IMR-90 (cell line): ENCODE measurements around the gene SMAD4. TPM values are rescaled to one million over a fixed set of nuclear protein-coding genes. Genes with fewer than 3 reads are reported as not detected.

ENCODE experiments used
- ATAC-seq: fragments of 200-7000 bp; cut with Tn5 transposase; 2 replicates; pipeline ENCODE4 v1.9.1; 2020; ENCODE audit warnings: low read depth, mild to moderate bottlenecking, moderate library complexity
- BruUV-seq: library from RNA; stranded (reverse); fragments of 400-500 nt; replicated peaks from 2 replicates; lab custom pipeline; 2021; lab: Mats Ljungman, UMichigan
- CTCF ChIA-PET: fragments of 300-600 bp; formaldehyde crosslinking; extraction: SDS; loops from one replicate; lab custom pipeline; 2021; ENCODE audit warnings: antibody characterized with exemption; lab: Yijun Ruan, JAX
- POLR2A ChIA-PET: fragments of 300-600 bp; sonication (Branson Sonifier 250); formaldehyde crosslinking; loops from one replicate; lab custom pipeline; 2022; ENCODE audit warnings: antibody characterized with exemption; ENCODE audit not compliant: unreplicated experiment; lab: Charles Lee
- DNase-seq: peaks from one replicate; pipeline ENCODE4 v3.0.0; 2013
- H2AFZ ChIP-seq: replicated peaks from 2 replicates; pipeline ENCODE3; 2013; ENCODE audit warnings: low read length, mild to moderate bottlenecking; ENCODE audit not compliant: poor library complexity
- H2AK5ac ChIP-seq: 2 replicates; pipeline ENCODE4 v1.6.1; 2013; ENCODE audit warnings: low read depth, low read length, inconsistent platforms
- H2AK9ac ChIP-seq: replicated peaks from 2 replicates; pipeline ENCODE3; 2013; ENCODE audit warnings: mild to moderate bottlenecking, low read depth, low read length, moderate library complexity; ENCODE audit not compliant: poor library complexity
- H2BK120ac ChIP-seq: 2 replicates; pipeline ENCODE4 v1.6.1; 2013; ENCODE audit warnings: low read depth, low read length, inconsistent platforms
- H2BK15ac ChIP-seq: 3 replicates; pipeline ENCODE4 v1.6.1; 2013; ENCODE audit warnings: low read depth, low read length, inconsistent platforms
- H2BK20ac ChIP-seq: 2 replicates; pipeline ENCODE4 v1.6.1; 2013; ENCODE audit warnings: low read depth, mild to moderate bottlenecking, inconsistent platforms, low read length, moderate library complexity
- H2BK5ac ChIP-seq: 2 replicates; pipeline ENCODE4 v1.6.1; 2013; ENCODE audit warnings: mild to moderate bottlenecking, low read depth, low read length, inconsistent platforms; ENCODE audit not compliant: poor library complexity, severe bottlenecking
- H3K14ac ChIP-seq: replicated peaks from 2 replicates; pipeline ENCODE4 v1.6.1; 2013; ENCODE audit warnings: low read depth, low read length, inconsistent platforms
- H3K18ac ChIP-seq: 2 replicates; pipeline ENCODE4 v1.6.1; 2013; ENCODE audit warnings: low read depth, low read length, control low read depth
- H3K23ac ChIP-seq: 2 replicates; pipeline ENCODE4 v1.6.1; 2013; ENCODE audit warnings: low read depth, low read length, inconsistent platforms
- H3K27ac ChIP-seq: 2 replicates; pipeline ENCODE4 v1.5.1; 2013; ENCODE audit warnings: mild to moderate bottlenecking, control low read depth, low read length; ENCODE audit not compliant: insufficient read depth
- H3K27me3 ChIP-seq: 2 replicates; pipeline ENCODE4 v1.6.1; 2013; ENCODE audit warnings: low read length; ENCODE audit not compliant: control insufficient read depth, insufficient read depth
- H3K36me3 ChIP-seq: 2 replicates; pipeline ENCODE4 v1.6.1; 2013; ENCODE audit warnings: low read length, mixed read lengths; ENCODE audit not compliant: control insufficient read depth, insufficient read depth
- H3K4ac ChIP-seq: 2 replicates; pipeline ENCODE4 v1.6.1; 2013; ENCODE audit warnings: low read depth, low read length, inconsistent platforms
- H3K4me1 ChIP-seq: 2 replicates; pipeline ENCODE4 v1.6.1; 2013; ENCODE audit warnings: low read length, mixed read lengths; ENCODE audit not compliant: control insufficient read depth, insufficient read depth
- H3K4me2 ChIP-seq: 2 replicates; pipeline ENCODE4 v1.6.1; 2013; ENCODE audit warnings: low read depth, mild to moderate bottlenecking, control low read depth, low read length, moderate library complexity
- H3K4me3 ChIP-seq: 2 replicates; pipeline ENCODE4 v1.5.1; 2013; ENCODE audit warnings: low read depth, mild to moderate bottlenecking, control low read depth, low read length, moderate library complexity; ENCODE audit not compliant: insufficient read depth
- H3K56ac ChIP-seq: 2 replicates; pipeline ENCODE4 v1.6.1; 2013; ENCODE audit warnings: low read length, inconsistent platforms; ENCODE audit not compliant: insufficient read depth; ENCODE audit errors: extremely low read depth
- H3K79me1 ChIP-seq, 2 experiments: 2 replicates each; pipeline ENCODE4 v1.6.1; 2013; ENCODE audit warnings: low read length in 2 of 2, inconsistent platforms in 1 of 2, low read depth in 1 of 2
- H3K9ac ChIP-seq: 2 replicates; pipeline ENCODE4 v1.6.1; 2013; ENCODE audit warnings: low read depth, low read length, control low read depth
- H3K9me1 ChIP-seq: 2 replicates; pipeline ENCODE4 v1.6.1; 2013; ENCODE audit warnings: low read length, inconsistent platforms; ENCODE audit not compliant: insufficient read depth
- H3K9me3 ChIP-seq: 2 replicates; pipeline ENCODE4 v1.6.1; 2013; ENCODE audit warnings: low read length; ENCODE audit not compliant: control insufficient read depth, insufficient read depth
- H4K20me1 ChIP-seq: 2 replicates; pipeline ENCODE4 v1.6.1; 2013; ENCODE audit warnings: low read length, inconsistent platforms; ENCODE audit not compliant: insufficient read depth
- H4K5ac ChIP-seq: 2 replicates; pipeline ENCODE4 v1.6.1; 2013; ENCODE audit warnings: mild to moderate bottlenecking, low read depth, low read length, control low read depth
- H4K8ac ChIP-seq, 2 experiments: 2 replicates each; pipeline ENCODE4 v1.6.1; 2013; ENCODE audit warnings: low read depth in 2 of 2, low read length in 2 of 2, control low read depth in 1 of 2, inconsistent platforms in 1 of 2
- H4K91ac ChIP-seq: 2 replicates; pipeline ENCODE4 v1.6.1; 2013; ENCODE audit warnings: low read depth, low read length, inconsistent platforms; ENCODE audit not compliant: insufficient read depth
- CEBPB ChIP-seq: IDR thresholded peaks from 2 replicates; pipeline ENCODE4 v1.6.1; 2012; ENCODE audit warnings: low read depth, low read length, improper control_type of control experiment
- CHD1 ChIP-seq: IDR thresholded peaks from 2 replicates; pipeline ENCODE4 v1.6.1; 2012; ENCODE audit warnings: low read depth, low read length, improper control_type of control experiment
- ELK1 ChIP-seq: fragments of 150-350 bp; IDR thresholded peaks from 2 replicates; pipeline ENCODE4 v1.6.1; 2016; ENCODE audit warnings: low read depth, mild to moderate bottlenecking, low read length, moderate library complexity, borderline replicate concordance
- FOS ChIP-seq: fragments of 150-350 bp; IDR thresholded peaks from 2 replicates; pipeline ENCODE4 v1.6.1; 2016; ENCODE audit warnings: low read depth, low read length
- MAZ ChIP-seq: IDR thresholded peaks from 2 replicates; pipeline ENCODE4 v1.6.1; 2012; ENCODE audit warnings: low read depth, mild to moderate bottlenecking, low read length, improper control_type of control experiment, moderate library complexity, borderline replicate concordance
- POLR2A ChIP-seq: IDR thresholded peaks from 2 replicates; pipeline ENCODE4 v1.6.1; 2012; ENCODE audit warnings: mild to moderate bottlenecking, low read depth, low read length
- WGBS, 2 experiments: methylation state at CpG; one replicate each; pipeline versions ENCODE4 v1.1.5 to v1.1.7; 2013; ENCODE audit warnings: missing lambda C conversion rate in 2 of 2; ENCODE audit not compliant: insufficient read length in 1 of 2; ENCODE audit errors: extremely low coverage in 2 of 2; 5-methylcytosine and 5-hydroxymethylcytosine counted together
- dilution Hi-C: fragments of 300-500 bp; cut with HindIII; formaldehyde crosslinking; loops from one replicate; pipeline ENCODE4 v1.14.3; 2018; ENCODE audit warnings: low sequenced_read_pairs; ENCODE audit not compliant: unreplicated experiment
- in situ Hi-C: fragments of 300-500 bp; cut with MboI; formaldehyde crosslinking; loops from 3 replicates; pipeline ENCODE4 v1.14.3; 2019; ENCODE audit warnings: low sequenced_read_pairs, inconsistent platforms, mixed read lengths
- intact Hi-C: fragments of 100-400 bp; cut with micrococcal nuclease; formaldehyde crosslinking; loops from 2 replicates; pipeline ENCODE4 v1.10.0; 2022
- polyA plus RNA-seq, 3 experiments: library from polyadenylated mRNA; depleted of rRNA; stranded (reverse); fragments of >200 nt; gene quantifications; 2 replicates each; pipeline ENCODE4 v1.2.3, GENCODE V29; 2012; ENCODE audit warnings: low replicate concordance in 1 of 3
- total RNA-seq: library from RNA; depleted of rRNA; stranded (reverse); fragments of >200 nt; gene quantifications from 2 replicates; pipeline ENCODE4 v1.2.3, GENCODE V29; 2012
- TF ChIP-seq, protein P1 (sequence below): conservative IDR thresholded peaks from 2 replicates; pipeline ENCODE4 v1.5.1; 2012; ENCODE audit warnings: mild to moderate bottlenecking, low read depth, low read length, improper control_type of control experiment

Gene SMAD4
- total and polyA plus RNA-seq, 2 of the 4 experiments (the other 2 are of a cell fraction): 57.6 to 145 TPM

DNA sequence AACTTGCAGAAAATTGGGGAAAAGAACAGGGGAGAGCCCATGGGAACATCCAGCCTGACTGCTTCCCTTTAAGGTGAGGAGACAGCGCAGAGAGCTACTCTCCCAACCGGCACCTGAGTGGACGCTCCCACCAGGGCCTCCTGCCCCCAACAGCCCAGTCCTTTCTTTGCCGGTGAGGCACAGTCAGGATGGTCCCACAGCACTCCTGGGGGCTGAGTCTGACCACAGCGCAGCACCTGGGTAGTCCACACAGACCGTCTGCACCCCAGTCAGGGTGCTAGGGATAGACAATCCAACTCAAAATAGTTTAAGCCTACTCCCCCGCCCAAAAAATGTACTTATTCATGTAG is 93.0 kb downstream of the SMAD4 start:
- ChIA-PET POLR2A (no interaction called here), CTCF (interaction anchor here (1.0 kb wide), 1 partner anchor 13 kb away, joined by 3 read pairs; no protein-coding TSS in a partner anchor)
- no peak overlapping the region for H3K9ac ChIP-seq
- BruUV-seq: no TSS peak
- H2BK5ac ChIP-seq: no peak overlapping the region
- H4K5ac ChIP-seq: no peak overlapping the region
- H3K4me3 ChIP-seq: no peak overlapping the region
- H3K9me3 ChIP-seq: no peaks in the 10 kb centered on the region; the same call in 1 of the 2 replicates
- H3K14ac ChIP-seq: no peak overlapping the region
- H3K4me1 ChIP-seq: no peaks in the 10 kb centered on the region
- H3K79me1 ChIP-seq: no peaks in the 10 kb centered on the region
- dilution Hi-C loops (no loop called here), intact Hi-C loops (no loop called here), in situ Hi-C loops (loop anchor here (25.0 kb wide), 1 partner anchor 1564 kb away; no protein-coding TSS in a partner anchor)
- ATAC-seq (no peak), DNase-seq (no peak)
- H2AFZ ChIP-seq: no peak overlapping the region
- H3K27ac ChIP-seq: no peak overlapping the region
- TF ChIP-seq POLR2A: no peak
- TF ChIP-seq CHD1: no peak
- TF ChIP-seq ELK1: no peak
- no peak for TF ChIP-seq FOS
- no peak for TF ChIP-seq MAZ
- TF ChIP-seq, protein P1, sequence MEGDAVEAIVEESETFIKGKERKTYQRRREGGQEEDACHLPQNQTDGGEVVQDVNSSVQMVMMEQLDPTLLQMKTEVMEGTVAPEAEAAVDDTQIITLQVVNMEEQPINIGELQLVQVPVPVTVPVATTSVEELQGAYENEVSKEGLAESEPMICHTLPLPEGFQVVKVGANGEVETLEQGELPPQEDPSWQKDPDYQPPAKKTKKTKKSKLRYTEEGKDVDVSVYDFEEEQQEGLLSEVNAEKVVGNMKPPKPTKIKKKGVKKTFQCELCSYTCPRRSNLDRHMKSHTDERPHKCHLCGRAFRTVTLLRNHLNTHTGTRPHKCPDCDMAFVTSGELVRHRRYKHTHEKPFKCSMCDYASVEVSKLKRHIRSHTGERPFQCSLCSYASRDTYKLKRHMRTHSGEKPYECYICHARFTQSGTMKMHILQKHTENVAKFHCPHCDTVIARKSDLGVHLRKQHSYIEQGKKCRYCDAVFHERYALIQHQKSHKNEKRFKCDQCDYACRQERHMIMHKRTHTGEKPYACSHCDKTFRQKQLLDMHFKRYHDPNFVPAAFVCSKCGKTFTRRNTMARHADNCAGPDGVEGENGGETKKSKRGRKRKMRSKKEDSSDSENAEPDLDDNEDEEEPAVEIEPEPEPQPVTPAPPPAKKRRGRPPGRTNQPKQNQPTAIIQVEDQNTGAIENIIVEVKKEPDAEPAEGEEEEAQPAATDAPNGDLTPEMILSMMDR: no peak
- TF ChIP-seq CEBPB: no peak
- H3K23ac ChIP-seq: no peak overlapping the region
- H2BK20ac ChIP-seq: no peak overlapping the region
- H2BK15ac ChIP-seq: no peak overlapping the region
- no peaks in the 10 kb centered on the region for H3K27me3 ChIP-seq
- no peaks in the 10 kb centered on the region for H3K9me1 ChIP-seq
- H3K4ac ChIP-seq: no peak overlapping the region
- no peak overlapping the region for H3K56ac ChIP-seq
- 60% methylated on average over 1 of the region's 7 CpGs; no CpG with 5 or more reads in 1 of the 2 experiments for WGBS, 2 experiments
- H3K18ac ChIP-seq: no peak overlapping the region
- H4K8ac ChIP-seq: no peak overlapping the region
- no peak overlapping the region for H2BK120ac ChIP-seq
- no peak overlapping the region for H2AK5ac ChIP-seq
- H4K91ac ChIP-seq: no peak overlapping the region
- no peak overlapping the region for H2AK9ac ChIP-seq
- no peaks in the 10 kb centered on the region for H3K36me3 ChIP-seq
- H4K20me1 ChIP-seq: no peaks in the 10 kb centered on the region
- H3K4me2 ChIP-seq: no peak overlapping the region
